Fibroblast of villous mesenchyme (primary cell): ENCODE measurements around the gene C1QTNF3. TPM values are rescaled to one million over a fixed set of nuclear protein-coding genes. Genes with fewer than 3 reads are reported as not detected.

ENCODE experiments used
- DNase-seq: peaks from one replicate; pipeline ENCODE4 v3.0.0-alpha.2; 2010; ENCODE audit warnings: low read depth
- H3K4me3 ChIP-seq: 2 replicates; pipeline ENCODE4 v1.5.1; 2011; ENCODE audit warnings: low read depth, mild to moderate bottlenecking, low read length
- CTCF ChIP-seq: IDR thresholded peaks from 2 replicates; pipeline ENCODE4 v1.5.1; 2012; ENCODE audit warnings: low read depth, mild to moderate bottlenecking, low read length; ENCODE audit not compliant: insufficient read depth
- total RNA-seq: library from RNA; depleted of rRNA; stranded (reverse); fragments of >200 nt; gene quantifications from 2 replicates; pipeline ENCODE4 v1.2.3, GENCODE V29; 2012

The C1QTNF3 gene
- total RNA-seq, 1 donor = 0.86 TPM

GRCh38 chr5:34005211-34005610, 37.8 kb downstream of the C1QTNF3 start:
- DNase-seq = no peak
- H3K4me3 ChIP-seq = no peak overlapping the region
- no peak for TF ChIP-seq CTCF

- no peak for TF ChIP-seq CTCF
- no peak for DNase-seq
- H3K4me3 ChIP-seq = no peak overlapping the region
Observed at GRCh38 chr5:34003941-34004340, 39.1 kb downstream of the C1QTNF3 start.

- DNase-seq = no peak
- no peak overlapping the region for H3K4me3 ChIP-seq
- TF ChIP-seq CTCF = no peak
Observed at GRCh38 chr5:34002629-34003328, 40.2 kb downstream of the C1QTNF3 start.

- DNase-seq = peak; percentile 36
- no peak overlapping the region for H3K4me3 ChIP-seq
- no peak for TF ChIP-seq CTCF
Observed at GRCh38 chr5:34001241-34001841, 41.7 kb downstream of the C1QTNF3 start.

GRCh38 chr5:33999978-34000377, 43.0 kb downstream of the C1QTNF3 start:
- no peak for TF ChIP-seq CTCF
- no peak for DNase-seq
- H3K4me3 ChIP-seq = no peak overlapping the region

GRCh38 chr5:33997331-33997983, 45.6 kb downstream of the C1QTNF3 start:
- DNase-seq = peak; percentile 81
- H3K4me3 ChIP-seq = no peak overlapping the region
- peak; percentile 70 for TF ChIP-seq CTCF
